Stimulated activated CD4-positive, alpha-beta T cell treated with anti-CD3 and anti-CD28 coated beads, Interleukin-1b, Interleukin-23, amount 100 ng/mL, for 48 hours (primary cell): Measurements from ENCODE around the gene ATP5F1D.

Experiments
- DNase-seq: peaks from one replicate; pipeline ENCODE4 v3.0.0-alpha.2; 2020

ATP5F1D gene

GRCh38 chr19:1259876-1260748 lies 18.6 kb downstream of the ATP5F1D start:
- DNase-seq: no peak

GRCh38 chr19:1260749-1261537 lies 19.4 kb downstream of the ATP5F1D start:
- DNase-seq: peak; percentile 97

GRCh38 chr19:1261538-1261797 lies 19.9 kb downstream of the ATP5F1D start:
- DNase-seq: no peak

- DNase-seq: no peak
These were observed 20.5 kb downstream of the ATP5F1D start for GRCh38 chr19:1261798-1262622.

- no peak for DNase-seq
These were observed 21.1 kb downstream of the ATP5F1D start for GRCh38 chr19:1262623-1263123.

GRCh38 chr19:1263188-1263587 lies 21.6 kb downstream of the ATP5F1D start:
- no peak for DNase-seq

GRCh38 chr19:1264801-1265614 lies 23.5 kb downstream of the ATP5F1D start:
- no peak for DNase-seq

- peak; percentile 43 for DNase-seq
These were observed 24.1 kb downstream of the ATP5F1D start for GRCh38 chr19:1265615-1266128.

GRCh38 chr19:1266129-1266915 lies 24.8 kb downstream of the ATP5F1D start:
- peak; percentile 82 for DNase-seq

GRCh38 chr19:1266916-1267476 lies 25.4 kb downstream of the ATP5F1D start:
- peak; percentile 52 for DNase-seq

GRCh38 chr19:1267477-1268225 lies 26.1 kb downstream of the ATP5F1D start:
- no peak for DNase-seq

GRCh38 chr19:1268226-1269064 lies 26.9 kb downstream of the ATP5F1D start:
- DNase-seq: no peak

- peak; percentile 100 for DNase-seq
These were observed 27.5 kb downstream of the ATP5F1D start, which contains the start of gene CIRBP for GRCh38 chr19:1269065-1269477. TSS of gene CIRBP (plus strand) at chr19:1269332. CDS start at chr19:1270934, 1,602 bp downstream.

- DNase-seq: peak; percentile 86
These were observed 28.1 kb downstream of the ATP5F1D start for GRCh38 chr19:1269478-1270212.

- no peak for DNase-seq
These were observed 28.8 kb downstream of the ATP5F1D start for GRCh38 chr19:1270213-1270853.

GRCh38 chr19:1270854-1271527 lies 29.4 kb downstream of the ATP5F1D start:
- DNase-seq: no peak
